Activated T-helper 2 cell treated with anti-CD3 and anti-CD28 coated beads, Interferon-gamma antibody, Interleukin-2, Interleukin-4, amounts not matched to agents 10 μg/mL and 5 μg/mL and 100 μg/mL, durations not matched to agents 14 hours and 24 hours and 36 hours (primary cell): Measurements from ENCODE around the gene MINDY4. TPM values are rescaled to one million over a fixed set of nuclear protein-coding genes. Genes with fewer than 3 reads are reported as not detected.

Source experiments
- DNase-seq: peaks from one replicate; pipeline ENCODE4 v3.0.0; 2021; ENCODE audit warnings: low spot score
- H3K27ac Mint-ChIP-seq: one replicate; pipeline ENCODE4 v1.8.0; 2021; ENCODE audit warnings: mixed read lengths
- H3K27me3 Mint-ChIP-seq: one replicate; pipeline ENCODE4 v1.8.0; 2021; ENCODE audit warnings: low read depth, mixed read lengths
- H3K36me3 Mint-ChIP-seq: one replicate; pipeline ENCODE4 v1.8.0; 2021; ENCODE audit warnings: low read depth, mixed read lengths
- H3K4me1 Mint-ChIP-seq: one replicate; pipeline ENCODE4 v1.8.0; 2021; ENCODE audit warnings: low read depth, mixed read lengths
- H3K4me3 Mint-ChIP-seq: one replicate; pipeline ENCODE4 v1.8.0; 2021; ENCODE audit warnings: low read depth, mild to moderate bottlenecking, moderate library complexity, mixed read lengths
- H3K9me3 Mint-ChIP-seq: one replicate; pipeline ENCODE4 v1.8.0; 2021; ENCODE audit warnings: mixed read lengths
- intact Hi-C: fragments of 100-400 bp; cut with micrococcal nuclease; formaldehyde crosslinking; loops from one replicate; pipeline ENCODE4 v1.15.1; 2023
- total RNA-seq: library from RNA; stranded (reverse); gene quantifications from 2 replicates; pipeline ENCODE4 v1.2.3, GENCODE V29; 2022

The MINDY4 gene
- total RNA-seq, 1 donor from 2014 or later: 1.3 TPM

GRCh38 chr7:30897770-30898169 is 126.6 kb downstream of the MINDY4 start:
- Mint-ChIP-seq H3K4me1 (no peaks in the 10 kb centered on the region), H3K36me3 (no peaks in the 10 kb centered on the region), H3K27ac (no peak overlapping the region), H3K27me3 (no peaks in the 10 kb centered on the region), H3K4me3 (no peak overlapping the region), H3K9me3 (no peaks in the 10 kb centered on the region)
- DNase-seq: no peak
- intact Hi-C loops: no loop called here

GRCh38 chr7:30898411-30898810 is 127.2 kb downstream of the MINDY4 start:
- no peak overlapping the region for H3K27ac Mint-ChIP-seq
- no peaks in the 10 kb centered on the region for H3K27me3 Mint-ChIP-seq
- intact Hi-C loops: no loop called here
- no peak for DNase-seq
- no peak overlapping the region for H3K4me3 Mint-ChIP-seq
- H3K9me3 Mint-ChIP-seq: no peaks in the 10 kb centered on the region
- H3K36me3 Mint-ChIP-seq: no peaks in the 10 kb centered on the region
- no peaks in the 10 kb centered on the region for H3K4me1 Mint-ChIP-seq

GRCh38 chr7:30899066-30899465 is 127.8 kb downstream of the MINDY4 start:
- intact Hi-C loops: no loop called here

GRCh38 chr7:30899630-30900029 is 128.4 kb downstream of the MINDY4 start:
- intact Hi-C loops: no loop called here
- H3K4me3 Mint-ChIP-seq: no peak overlapping the region
- no peak for DNase-seq
- H3K4me1 Mint-ChIP-seq: no peaks in the 10 kb centered on the region
- no peaks in the 10 kb centered on the region for H3K27me3 Mint-ChIP-seq
- no peaks in the 10 kb centered on the region for H3K36me3 Mint-ChIP-seq
- H3K9me3 Mint-ChIP-seq: no peaks in the 10 kb centered on the region
- no peak overlapping the region for H3K27ac Mint-ChIP-seq

More at GRCh38 chr7:30899066-30899465, 127.8 kb downstream of the MINDY4 start:
- Mint-ChIP-seq H3K9me3 (no peaks in the 10 kb centered on the region), H3K27ac (no peak overlapping the region), H3K27me3 (no peaks in the 10 kb centered on the region), H3K36me3 (no peaks in the 10 kb centered on the region), H3K4me3 (no peak overlapping the region), H3K4me1 (no peaks in the 10 kb centered on the region)
- no peak for DNase-seq

GRCh38 chr7:30900053-30900452 is 128.8 kb downstream of the MINDY4 start:
- Mint-ChIP-seq H3K27me3 (no peaks in the 10 kb centered on the region), H3K9me3 (no peaks in the 10 kb centered on the region), H3K4me3 (no peak overlapping the region), H3K4me1 (no peaks in the 10 kb centered on the region), H3K27ac (no peak overlapping the region), H3K36me3 (no peaks in the 10 kb centered on the region)
- DNase-seq: no peak
- intact Hi-C loops: no loop called here

- H3K27ac Mint-ChIP-seq: no peak overlapping the region
- no peak overlapping the region for H3K4me3 Mint-ChIP-seq
- DNase-seq: no peak
- no peaks in the 10 kb centered on the region for H3K4me1 Mint-ChIP-seq
- H3K27me3 Mint-ChIP-seq: no peaks in the 10 kb centered on the region
- intact Hi-C loops: no loop called here
- no peaks in the 10 kb centered on the region for H3K36me3 Mint-ChIP-seq
- no peaks in the 10 kb centered on the region for H3K9me3 Mint-ChIP-seq
Observed at GRCh38 chr7:30900803-30901362, 129.7 kb downstream of the MINDY4 start.

GRCh38 chr7:30901856-30902255 is 130.6 kb downstream of the MINDY4 start:
- no peaks in the 10 kb centered on the region for H3K36me3 Mint-ChIP-seq
- H3K27ac Mint-ChIP-seq: no peak overlapping the region
- no peak overlapping the region for H3K4me3 Mint-ChIP-seq
- H3K9me3 Mint-ChIP-seq: no peaks in the 10 kb centered on the region
- no peak for DNase-seq
- H3K27me3 Mint-ChIP-seq: no peaks in the 10 kb centered on the region
- intact Hi-C loops: no loop called here
- no peaks in the 10 kb centered on the region for H3K4me1 Mint-ChIP-seq

GRCh38 chr7:30902466-30902865 is 131.2 kb downstream of the MINDY4 start:
- no peaks in the 10 kb centered on the region for H3K4me1 Mint-ChIP-seq
- no peaks in the 10 kb centered on the region for H3K9me3 Mint-ChIP-seq
- H3K4me3 Mint-ChIP-seq: no peak overlapping the region
- no peaks in the 10 kb centered on the region for H3K36me3 Mint-ChIP-seq
- H3K27ac Mint-ChIP-seq: no peak overlapping the region
- no peaks in the 10 kb centered on the region for H3K27me3 Mint-ChIP-seq
- no peak for DNase-seq
- intact Hi-C loops: no loop called here

GRCh38 chr7:30903146-30903545 is 131.9 kb downstream of the MINDY4 start:
- Mint-ChIP-seq H3K4me3 (no peak overlapping the region), H3K9me3 (no peaks in the 10 kb centered on the region), H3K27ac (no peak overlapping the region), H3K36me3 (no peaks in the 10 kb centered on the region), H3K4me1 (no peaks in the 10 kb centered on the region), H3K27me3 (no peaks in the 10 kb centered on the region)
- intact Hi-C loops: no loop called here
- DNase-seq: no peak

GRCh38 chr7:30904561-30904960 is 133.3 kb downstream of the MINDY4 start:
- Mint-ChIP-seq H3K27me3 (no peaks in the 10 kb centered on the region), H3K36me3 (no peaks in the 10 kb centered on the region), H3K4me3 (no peak overlapping the region), H3K4me1 (no peaks in the 10 kb centered on the region), H3K27ac (no peak overlapping the region), H3K9me3 (no peaks in the 10 kb centered on the region)
- intact Hi-C loops: no loop called here
- DNase-seq: no peak

- H3K4me3 Mint-ChIP-seq: no peak overlapping the region
- H3K27ac Mint-ChIP-seq: no peak overlapping the region
- no peaks in the 10 kb centered on the region for H3K36me3 Mint-ChIP-seq
- H3K9me3 Mint-ChIP-seq: no peaks in the 10 kb centered on the region
- DNase-seq: no peak
- no peaks in the 10 kb centered on the region for H3K27me3 Mint-ChIP-seq
- intact Hi-C loops: no loop called here
- no peaks in the 10 kb centered on the region for H3K4me1 Mint-ChIP-seq
Observed at GRCh38 chr7:30905078-30906012, 134.1 kb downstream of the MINDY4 start.

GRCh38 chr7:30906014-30906413 is 134.8 kb downstream of the MINDY4 start:
- Mint-ChIP-seq H3K27me3 (no peaks in the 10 kb centered on the region), H3K4me3 (no peak overlapping the region)

GRCh38 chr7:30906515-30907240 is 135.5 kb downstream of the MINDY4 start:
- Mint-ChIP-seq H3K4me1 (peaks cover 1% of the 10 kb centered on the region), H3K4me3 (no peak overlapping the region), H3K36me3 (no peaks in the 10 kb centered on the region), H3K27me3 (no peaks in the 10 kb centered on the region), H3K27ac (no peak overlapping the region), H3K9me3 (no peaks in the 10 kb centered on the region)
- no peak for DNase-seq
- intact Hi-C loops: no loop called here

More at GRCh38 chr7:30906014-30906413, 134.8 kb downstream of the MINDY4 start:
- no peak for DNase-seq
- H3K9me3 Mint-ChIP-seq: no peaks in the 10 kb centered on the region
- no peaks in the 10 kb centered on the region for H3K36me3 Mint-ChIP-seq
- H3K4me1 Mint-ChIP-seq: peaks cover 1% of the 10 kb centered on the region
- no peak overlapping the region for H3K27ac Mint-ChIP-seq
- intact Hi-C loops: no loop called here
